GM12878 (cell line): ENCODE data around the gene SHB. TPM values are rescaled to one million over a fixed set of nuclear protein-coding genes. Genes with fewer than 3 reads are reported as not detected.

Experiments used
- ATAC-seq: fragments of 200-7000 bp; cut with Tn5 transposase; 3 replicates; pipeline ENCODE4 v1.9.1; 2020; ENCODE audit warnings: mild to moderate bottlenecking, moderate library complexity
- BruUV-seq: library from RNA; stranded (reverse); fragments of 400-500 nt; replicated peaks from 2 replicates; lab custom pipeline; 2021; lab: Mats Ljungman, UMichigan
- CTCF ChIA-PET: fragments of 300-600 bp; sonication (Branson Sonifier 250); formaldehyde crosslinking; extraction: SDS; loops from one replicate; lab custom pipeline; 2021; ENCODE audit warnings: inconsistent platforms; lab: Yijun Ruan, JAX
- POLR2A ChIA-PET: fragments of 350-600 bp; formaldehyde crosslinking; extraction: SDS; loops from one replicate; lab custom pipeline; 2021; ENCODE audit warnings: inconsistent platforms; lab: Charles Lee
- RAD21 ChIA-PET: fragments of 300-600 bp; sonication (Branson Sonifier 250); formaldehyde crosslinking; loops from one replicate; lab custom pipeline; 2023; ENCODE audit warnings: antibody characterized with exemption; ENCODE audit not compliant: unreplicated experiment; lab: Charles Lee
- SMC1A ChIA-PET: fragments of 300-600 bp; sonication (Branson Sonifier 250); formaldehyde crosslinking; loops from one replicate; lab custom pipeline; 2023; ENCODE audit not compliant: unreplicated experiment, uncharacterized antibody; lab: Charles Lee
- DNase-seq: peaks from one replicate; pipeline ENCODE4 v3.0.0-alpha.2; 2011; ENCODE audit warnings: low read depth, low spot score
- FAIRE-seq: peaks from 3 replicates; lab custom pipeline; 2011; peaks lifted over from hg19 to GRCh38; lab: Jason Lieb, UNC
- H2AFZ ChIP-seq: 2 replicates; pipeline ENCODE4 v1.6.0; 2011; ENCODE audit warnings: low read depth, low read length, control low read depth; ENCODE audit not compliant: control insufficient read depth
- H3K27ac ChIP-seq: 2 replicates; pipeline ENCODE4 v1.5.1; 2011; ENCODE audit warnings: control low read depth; ENCODE audit not compliant: control insufficient read depth, insufficient read depth
- H3K27me3 ChIP-seq, 2 experiments: replicated peaks in 1 of 2; 2 replicates each; pipeline versions ENCODE4 v1.6.0 to v1.6.1; 2011; ENCODE audit warnings: low read length in 1 of 2; ENCODE audit not compliant: control insufficient read depth in 2 of 2, insufficient read depth in 2 of 2
- H3K36me3 ChIP-seq, 2 experiments: 2 replicates each; pipeline ENCODE4 v1.5.1; 2011; ENCODE audit warnings: low read length in 1 of 2; ENCODE audit not compliant: control insufficient read depth in 2 of 2, insufficient read depth in 2 of 2
- H3K4me1 ChIP-seq: 2 replicates; pipeline ENCODE4 v1.6.1; 2011; ENCODE audit warnings: mild to moderate bottlenecking, low read length, moderate library complexity, mixed read lengths; ENCODE audit not compliant: control insufficient read depth, insufficient read depth
- H3K4me2 ChIP-seq: 2 replicates; pipeline ENCODE4 v1.6.0; 2011; ENCODE audit warnings: control low read depth; ENCODE audit not compliant: control insufficient read depth, insufficient read depth
- H3K4me3 ChIP-seq: fragments of 200-600 bp; sonication (generic); 2 replicates; pipeline ENCODE4 v1.5.1; 2016
- H3K79me2 ChIP-seq: 2 replicates; pipeline ENCODE4 v1.6.0; 2011; ENCODE audit warnings: low read length; ENCODE audit not compliant: control insufficient read depth, insufficient read depth
- H3K9ac ChIP-seq: 2 replicates; pipeline ENCODE4 v1.8.0; 2011; ENCODE audit warnings: low read length, control low read depth, mixed read lengths; ENCODE audit not compliant: control insufficient read depth, insufficient read depth
- H3K9me3 ChIP-seq: replicated peaks from 3 replicates; pipeline ENCODE4 v1.5.1; 2011; ENCODE audit warnings: mild to moderate bottlenecking, low read length; ENCODE audit not compliant: control insufficient read depth, insufficient read depth
- H4K20me1 ChIP-seq: 2 replicates; pipeline ENCODE4 v1.6.0; 2011; ENCODE audit not compliant: control insufficient read depth, insufficient read depth
- ATF2 ChIP-seq: IDR thresholded peaks from 2 replicates; pipeline ENCODE4 v1.6.1; 2012; ENCODE audit warnings: low read length, inconsistent platforms
- ATF3 ChIP-seq: IDR thresholded peaks from 2 replicates; pipeline ENCODE4 v1.6.1; 2011; ENCODE audit warnings: low read depth, mild to moderate bottlenecking, low read length, moderate library complexity, borderline replicate concordance; ENCODE audit errors: extremely low read depth
- BACH1 ChIP-seq: fragments of 450-650 bp; IDR thresholded peaks from 2 replicates; pipeline ENCODE4 v1.6.1; 2017; ENCODE audit warnings: mild to moderate bottlenecking, borderline replicate concordance
- CREB1 ChIP-seq: IDR thresholded peaks from 2 replicates; pipeline ENCODE4 v1.6.1; 2012; ENCODE audit warnings: low read depth, mild to moderate bottlenecking, inconsistent platforms
- GATAD2B ChIP-seq: fragments of 450-650 bp; conservative IDR thresholded peaks from 2 replicates; pipeline ENCODE4 v1.6.1; 2017; ENCODE audit warnings: low read depth, mild to moderate bottlenecking, moderate library complexity
- IRF5 ChIP-seq: fragments of 450-650 bp; IDR thresholded peaks from 2 replicates; pipeline ENCODE4 v1.6.1; 2017; ENCODE audit warnings: borderline replicate concordance
- LARP7 ChIP-seq: fragments of 450-650 bp; IDR thresholded peaks from 2 replicates; pipeline ENCODE4 v1.6.1; 2017; ENCODE audit warnings: mild to moderate bottlenecking
- MTA2 ChIP-seq: fragments of 450-650 bp; IDR thresholded peaks from 2 replicates; pipeline ENCODE4 v1.6.1; 2016; ENCODE audit warnings: low read depth, mild to moderate bottlenecking, moderate library complexity
- PML ChIP-seq: IDR thresholded peaks from 2 replicates; pipeline ENCODE4 v1.6.1; 2012; ENCODE audit warnings: low read length, inconsistent platforms
- RELB ChIP-seq: fragments of 450-650 bp; IDR thresholded peaks from 2 replicates; pipeline ENCODE4 v1.6.1; 2017; ENCODE audit warnings: low read depth, mild to moderate bottlenecking, moderate library complexity
- SREBF1 ChIP-seq: IDR thresholded peaks from 2 replicates; pipeline ENCODE4 v1.6.1; 2012; ENCODE audit warnings: mild to moderate bottlenecking, low read length
- STAT3 ChIP-seq: IDR thresholded peaks from 2 replicates; pipeline ENCODE4 v1.6.1; 2011; ENCODE audit warnings: low read depth, low read length, improper control_type of control experiment
- USF1 ChIP-seq: IDR thresholded peaks from 2 replicates; pipeline ENCODE4 v1.6.1; 2011; ENCODE audit warnings: borderline replicate concordance, low read depth, mild to moderate bottlenecking, moderate library complexity, mixed read lengths, low read length; ENCODE audit not compliant: insufficient read depth; ENCODE audit errors: extremely low read length
- ZBED1 ChIP-seq: IDR thresholded peaks from 2 replicates; pipeline ENCODE4 v1.6.1; 2016; ENCODE audit warnings: borderline replicate concordance
- WGBS: methylation state at CpG from one replicate; pipeline ENCODE4 v1.1.6; 2016; ENCODE audit warnings: low lambda C conversion rate; ENCODE audit not compliant: insufficient replicate concordance, insufficient coverage; ENCODE audit errors: missing lambda C conversion rate; 5-methylcytosine and 5-hydroxymethylcytosine counted together
- in situ Hi-C: fragments of 300-500 bp; cut with MboI; formaldehyde crosslinking; loops from 9 replicates; pipeline ENCODE4 v1.14.3; 2018; ENCODE audit warnings: mixed read lengths
- intact Hi-C: fragments of 100-400 bp; cut with micrococcal nuclease; formaldehyde crosslinking; loops from one replicate; pipeline ENCODE4 v1.14.2; 2022; ENCODE audit not compliant: unreplicated experiment
- polyA plus RNA-seq, 11 experiments: library from polyadenylated mRNA; depleted of rRNA in 4 of 11; unstranded in 6 of 11; stranded (reverse) in 5 of 11; fragments of >200 nt; fragmentation: Nextera tagmentation in 4 of 11; fragmentation: Illumina TruSeq in 1 of 11; extraction: Ambion mirVana in 4 of 11; extraction: Trizol in 1 of 11; gene quantifications; 1 replicate in 1 of 11; 2 replicates in 10 of 11; pipeline versions ENCODE4 v1.2.1 to v1.2.3, GENCODE V29; 2011 to 2016; ENCODE audit warnings: inconsistent platforms in 2 of 11, missing spikeins in 2 of 11, low read depth in 1 of 11
- total RNA-seq, 4 experiments: library from RNA; depleted of rRNA in 3 of 4; stranded (reverse); fragments of >200 nt in 3 of 4; fragmentation: Illumina TruSeq in 1 of 4; extraction: Trizol in 1 of 4; gene quantifications; 2 replicates each; pipeline versions ENCODE4 v1.2.1 to v1.2.3, GENCODE V29; 2013 to 2021

Gene SHB
- total and polyA plus RNA-seq, 10 of the 15 experiments (the other 5 are each of a cell fraction or from before 2014, with no cell fraction given): 0.29 to 6.2 (median 1.3) TPM

GRCh38 chr9:37948417-37948980 lies 120.5 kb downstream of the SHB start (continued):
- TF ChIP-seq RELB (no peak), SREBF1 (no peak)

GRCh38 chr9:37947977-37948376 lies 121.0 kb downstream of the SHB start:
- Histone ChIP-seq H3K9me3 (no peaks in the 10 kb centered on the region), H3K79me2 (no peaks in the 10 kb centered on the region), H3K4me3 (no peak overlapping the region), H3K27me3 (no peaks in the 10 kb centered on the region; a peak in 1 of 4 replicates), H3K9ac (no peak overlapping the region), H4K20me1 (no peaks in the 10 kb centered on the region), H3K4me1 (peaks cover 12% of the 10 kb centered on the region), H3K36me3 (no peaks in the 10 kb centered on the region; a peak in 1 of 4 replicates), H3K27ac (no peak overlapping the region), H2AFZ (no peak overlapping the region), H3K4me2 (no peak overlapping the region)
- SMC1A ChIA-PET: no interaction called here
- RAD21 ChIA-PET: no interaction called here
- DNase-seq (no peak), FAIRE-seq (no peak), ATAC-seq (no peak)
- WGBS: 50% methylated on average over 9 of the region's 9 CpGs
- in situ Hi-C loops (no loop called here), intact Hi-C loops (no loop called here)
- POLR2A ChIA-PET: no interaction called here
- CTCF ChIA-PET: interaction anchor here (1.5 kb wide), 1 partner anchor 14 kb away, joined by 3 read pairs; no protein-coding TSS in a partner anchor
- no TSS peak for BruUV-seq
- TF ChIP-seq USF1: no peak
- TF ChIP-seq GATAD2B: no peak
- no peak for TF ChIP-seq MTA2
- no peak for TF ChIP-seq ZBED1
- no peak for TF ChIP-seq PML
- TF ChIP-seq ATF2: no peak
- TF ChIP-seq LARP7: no peak
- TF ChIP-seq ATF3: no peak
- no peak for TF ChIP-seq IRF5
- TF ChIP-seq STAT3: no peak
- no peak for TF ChIP-seq CREB1
- no peak for TF ChIP-seq BACH1
